GM12891 (cell line): ENCODE results near the gene ZNF324.

ENCODE experiments used
- PAX5 ChIP-seq: IDR thresholded peaks from 2 replicates; pipeline ENCODE4 v1.6.1; 2011; ENCODE audit warnings: low read length, moderate library complexity, mild to moderate bottlenecking; ENCODE audit not compliant: insufficient read depth, severe bottlenecking
- POLR2A ChIP-seq: IDR thresholded peaks from 2 replicates; pipeline ENCODE4 v1.6.1; 2011; ENCODE audit warnings: low read depth, low read length, control low read depth
- POLR2AphosphoS5 ChIP-seq: IDR thresholded peaks from 2 replicates; pipeline ENCODE4 v1.6.1; 2011; ENCODE audit warnings: low read depth, low read length, control low read depth
- SPI1 ChIP-seq: IDR thresholded peaks from 2 replicates; pipeline ENCODE4 v1.6.1; 2011; ENCODE audit warnings: low read depth, low read length, control low read depth
- TAF1 ChIP-seq: IDR thresholded peaks from 2 replicates; pipeline ENCODE4 v1.6.1; 2011; ENCODE audit warnings: low read depth, low read length, control low read depth

- TF ChIP-seq POLR2AphosphoS5, result no peak
- no peak for TF ChIP-seq POLR2A
- TF ChIP-seq TAF1, result no peak
- no peak for TF ChIP-seq SPI1
- TF ChIP-seq PAX5, result no peak
Observed at GRCh38 chr19:58455306-58455705, 11.6 kb upstream of the ZNF324 start.
